ENCODE data around the gene STYXL1.

- TF ChIP-seq POLR2A (IDR thresholded peaks at IDR 0.05; ENCODE audit: low read depth, low read length), result no peak
- TF ChIP-seq POLR2AphosphoS5 (IDR thresholded peaks at IDR 0.05; ENCODE audit: low read depth, low read length), result no peak
- no peak for TF ChIP-seq TAF1 (IDR thresholded peaks at IDR 0.05; ENCODE audit: borderline replicate concordance, low read depth, low read length)
Observed at GRCh38 chr7:76065016-76065612, 17.3 kb upstream of the STYXL1 start.

All from GM12892 (cell line).